GOT3 (cell line): Measurements from ENCODE around the gene CCL23.
"Not testable (repeated sequence)": the region's sequence is repeated elsewhere in the genome, so short reads cannot be mapped to it uniquely, and the experiment has no call there.

Experiments used
- DNase-seq: peaks from one replicate; lab custom pipeline; 2025; ENCODE audit warnings: mixed read lengths; lab: John Stamatoyannopoulos, UW

The CCL23 gene, protein sequence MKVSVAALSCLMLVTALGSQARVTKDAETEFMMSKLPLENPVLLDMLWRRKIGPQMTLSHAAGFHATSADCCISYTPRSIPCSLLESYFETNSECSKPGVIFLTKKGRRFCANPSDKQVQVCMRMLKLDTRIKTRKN

GRCh38 chr17:36017799-36018198, at the start of gene CCL23:
CCL23 (minus strand) TSS chr17:36017972; CDS start chr17:36017897, 75 bp downstream.
- no peak for DNase-seq

DNA sequence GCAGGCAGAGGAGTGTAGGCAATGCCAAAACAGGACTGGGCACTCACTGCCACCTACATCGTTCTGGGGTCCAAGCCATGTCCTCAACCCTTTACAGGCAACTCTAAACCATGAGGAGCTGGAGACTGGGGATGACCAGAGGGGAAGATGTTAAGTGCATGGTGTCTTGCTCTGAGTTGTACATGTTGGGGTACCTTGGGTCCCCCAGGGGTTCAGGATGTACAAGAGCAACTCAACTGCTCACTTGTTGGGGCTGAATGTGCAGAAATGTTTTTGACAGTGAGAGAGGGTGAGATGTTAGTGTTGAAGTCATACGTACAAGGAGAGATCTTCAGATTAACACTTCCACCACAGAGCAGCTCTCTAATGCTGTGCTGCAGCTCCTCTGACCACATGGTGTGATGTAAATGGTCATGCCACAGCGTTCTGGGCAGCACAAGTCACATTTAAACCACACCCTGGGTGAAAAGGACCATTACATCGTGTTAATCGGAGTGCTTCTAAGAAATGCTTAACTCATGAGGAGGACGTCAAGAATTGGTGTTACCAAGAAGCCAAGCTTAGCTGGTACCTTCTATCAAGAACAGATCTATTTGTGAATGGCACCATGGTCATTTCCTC, 48.7 kb upstream of the CCL23 start:
- DNase-seq = no peak

GRCh38 chr17:36063786-36064541, 46.2 kb upstream of the CCL23 start, which contains the start of gene CCL18:
CCL18 (plus strand) TSS chr17:36064272; CDS start chr17:36064343, 71 bp downstream.
- no peak for DNase-seq

GRCh38 chr17:36060816-36061215, 43.0 kb upstream of the CCL23 start:
- no peak for DNase-seq

GRCh38 chr17:36059406-36059805, 41.6 kb upstream of the CCL23 start:
- DNase-seq = no peak

DNA sequence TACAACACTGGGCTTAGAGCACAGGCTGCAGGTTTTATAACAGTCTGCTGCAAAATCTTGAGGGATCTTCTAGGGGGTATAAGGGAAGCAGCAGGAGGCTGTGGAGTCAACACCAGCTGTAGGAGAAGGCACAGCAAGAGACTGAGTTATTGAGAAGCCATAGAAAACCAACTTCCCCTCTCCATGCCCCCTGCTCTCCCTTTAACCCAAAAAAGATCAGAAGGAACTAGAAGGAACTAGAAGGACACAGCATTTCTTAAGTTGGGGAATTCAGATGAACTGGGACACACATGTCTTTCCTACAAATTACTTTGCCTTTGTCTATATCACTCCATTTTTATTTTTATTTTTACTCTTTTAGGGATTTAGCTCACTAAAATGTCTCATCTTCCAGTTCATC, 40.1 kb upstream of the CCL23 start:
- DNase-seq = no peak

GRCh38 chr17:36055921-36056520, 38.2 kb upstream of the CCL23 start:
- no peak for DNase-seq

GRCh38 chr17:36055171-36055570, 37.4 kb upstream of the CCL23 start:
- no peak for DNase-seq

GRCh38 chr17:36049643-36050042, 31.9 kb upstream of the CCL23 start:
- no peak for DNase-seq

DNA sequence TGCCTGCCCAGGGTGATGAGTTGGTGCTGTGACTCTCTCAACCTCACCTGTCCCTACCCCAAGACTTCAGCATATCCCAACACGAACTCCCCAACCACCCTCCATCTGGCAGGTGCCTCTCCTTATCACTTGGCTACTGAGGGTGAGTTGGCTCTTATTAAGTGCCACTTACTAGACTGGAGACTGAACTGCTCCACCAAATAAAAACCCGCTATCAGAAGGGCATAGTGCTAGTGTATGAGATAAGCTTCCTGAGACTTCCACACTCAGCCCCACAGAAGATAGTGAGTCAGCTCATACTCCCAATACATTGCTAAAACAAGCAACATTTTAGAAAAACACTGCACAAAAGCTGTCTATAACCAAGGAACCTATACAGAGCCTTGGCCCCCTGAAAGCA, 30.3 kb upstream of the CCL23 start:
- DNase-seq = no peak

- no peak for DNase-seq
These were observed 18.5 kb upstream of the CCL23 start for GRCh38 chr17:36036235-36036634.

GRCh38 chr17:36034127-36034526, 16.4 kb upstream of the CCL23 start:
- no peak for DNase-seq

DNA sequence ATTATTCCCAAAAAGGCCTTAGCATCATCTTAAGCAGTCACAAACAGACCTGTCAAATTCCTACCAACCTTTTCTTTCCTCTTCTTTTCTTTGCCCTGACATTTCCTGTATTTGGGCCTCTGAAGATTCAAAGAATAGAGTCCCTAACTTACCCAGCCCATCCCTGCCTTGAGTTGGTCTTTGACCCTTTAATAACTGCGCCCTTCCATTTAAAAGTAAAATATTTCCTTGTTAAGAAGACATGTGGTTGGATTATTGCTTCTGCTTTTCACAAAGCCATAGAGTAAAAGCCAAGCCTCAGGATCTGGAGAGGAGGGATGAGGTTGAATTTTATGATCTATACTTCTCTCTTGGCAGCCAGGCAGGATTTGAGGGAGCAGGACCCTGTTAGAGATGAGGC, 13.2 kb upstream of the CCL23 start:
- DNase-seq = no peak

DNA sequence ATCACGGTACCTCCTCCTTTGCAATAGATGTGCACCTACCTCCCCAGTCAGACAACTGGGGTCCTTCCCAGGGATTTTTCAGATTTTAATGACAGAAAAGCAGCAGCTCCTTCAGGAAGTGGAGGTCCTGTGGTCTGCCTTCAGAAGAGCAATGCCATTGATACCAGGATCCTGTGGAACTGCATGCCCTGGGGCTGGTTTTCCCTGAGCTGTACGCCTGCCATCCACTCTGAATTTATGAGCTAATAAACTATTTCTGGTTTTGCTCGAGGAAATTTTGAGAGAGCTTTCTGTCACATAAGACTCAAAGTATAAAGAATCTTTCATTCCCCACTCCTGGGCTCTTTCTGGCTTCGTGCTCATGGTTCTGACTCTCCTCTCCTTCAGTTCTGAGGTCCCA, 10.0 kb upstream of the CCL23 start:
- no peak for DNase-seq

- DNase-seq = no peak
These were observed 6.5 kb upstream of the CCL23 start for GRCh38 chr17:36024106-36024869.

DNA sequence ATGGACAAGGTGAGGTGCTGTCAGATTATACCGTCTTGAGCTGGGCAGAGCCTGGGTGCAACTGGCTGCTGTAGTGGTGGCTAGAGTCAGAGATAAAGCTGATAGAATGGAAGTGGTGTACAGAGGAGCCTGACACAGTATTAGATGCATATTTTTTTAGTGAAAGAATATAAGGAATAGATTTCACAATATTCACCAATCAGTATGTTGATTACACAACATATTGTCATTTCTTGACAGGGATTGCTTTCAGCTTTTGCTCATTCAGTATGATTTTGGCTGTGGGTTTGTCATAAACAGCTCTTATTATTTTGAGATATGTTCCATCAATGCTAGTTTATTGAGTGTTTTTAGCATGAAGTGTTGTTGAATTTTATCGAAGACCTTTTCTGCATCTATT, 1.7 kb upstream of the CCL23 start:
- DNase-seq = no peak

GRCh38 chr17:36016555-36016954, 1.2 kb downstream of the CCL23 start:
- DNase-seq = no peak

DNA sequence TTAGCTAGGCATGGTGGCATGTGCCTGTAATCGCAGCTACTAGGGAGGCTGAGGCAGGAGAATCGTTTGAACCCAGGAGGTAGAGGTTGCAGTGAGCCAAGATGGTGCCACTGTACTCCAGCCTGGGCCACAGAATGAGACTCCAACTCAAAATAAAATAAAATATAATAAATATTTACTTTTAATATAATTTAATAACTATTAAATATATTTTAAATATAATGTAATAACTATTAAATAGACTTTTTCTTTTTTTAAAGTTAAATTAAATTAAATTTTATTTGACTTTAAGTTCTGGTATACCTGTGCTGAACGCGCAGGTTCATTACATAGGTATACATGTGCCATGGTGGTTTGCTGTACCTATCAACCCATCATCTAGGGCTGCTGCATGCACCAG, 1.9 kb downstream of the CCL23 start:
- not testable (repeated sequence) for DNase-seq

- no peak for DNase-seq
These were observed 2.8 kb downstream of the CCL23 start for GRCh38 chr17:36014946-36015345.

DNA sequence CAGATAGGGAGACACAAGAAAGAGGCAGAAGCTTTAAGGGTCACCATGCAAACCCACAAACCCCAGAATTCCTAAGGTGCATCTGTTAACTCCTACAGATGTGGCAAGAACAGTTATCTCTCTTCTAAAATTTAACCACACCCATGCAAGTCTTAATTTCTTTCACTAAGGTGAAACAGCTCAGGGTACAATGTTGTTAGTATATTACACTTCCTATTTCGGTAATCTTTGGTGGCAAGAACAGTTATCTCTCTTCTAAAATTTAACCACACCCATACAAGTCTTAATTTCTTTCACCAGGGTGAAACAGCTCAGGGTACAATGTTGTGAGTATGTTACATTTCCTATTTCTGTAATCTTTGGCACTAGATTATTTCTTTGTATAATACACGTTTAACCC, 6.6 kb downstream of the CCL23 start:
- no peak for DNase-seq

DNA sequence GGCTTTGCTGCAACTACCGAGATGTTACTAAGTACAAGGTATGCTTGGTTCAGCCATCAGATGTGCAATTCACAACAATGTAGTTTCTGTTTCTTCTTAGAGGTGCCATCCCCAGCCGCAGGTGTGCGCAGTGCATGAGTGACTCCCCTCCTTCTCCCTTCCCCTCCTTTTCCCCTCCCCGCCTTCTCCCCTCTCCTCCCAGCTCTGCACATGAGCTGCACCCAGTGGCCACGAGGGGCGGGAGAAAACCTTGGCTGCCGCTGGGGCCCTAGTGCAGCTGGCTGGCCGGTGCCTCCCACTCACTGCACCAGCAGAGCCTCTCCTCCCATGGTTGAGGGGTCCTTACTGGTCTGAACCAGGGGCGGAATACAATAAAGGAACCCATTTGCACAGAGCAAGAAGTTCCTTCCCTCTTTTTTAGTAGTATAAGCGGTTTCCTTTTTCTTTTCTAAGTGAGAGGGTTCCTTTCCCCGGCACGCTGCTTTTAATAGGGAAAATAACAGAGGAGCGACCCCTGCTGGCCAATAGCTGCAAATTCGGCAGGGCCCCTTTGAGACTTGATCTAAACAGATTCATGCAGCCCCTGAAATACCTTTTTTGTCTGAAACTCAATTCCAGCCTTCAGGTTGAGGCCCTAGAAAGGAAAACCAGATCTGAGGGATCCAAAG, 8.6 kb downstream of the CCL23 start:
- no peak for DNase-seq
